OCI-LY7 (cell line): ENCODE measurements around the gene ATP1B3.

ENCODE experiments used
- CTCF ChIP-seq: fragments of 200-600 bp; sonication (generic); conservative IDR thresholded peaks from 2 replicates; pipeline ENCODE4 v1.5.1; 2014; ENCODE audit warnings: mild to moderate bottlenecking, antibody characterized with exemption, low read length, moderate library complexity, mixed read lengths
- EZH2phosphoT487 ChIP-seq: fragments of 200-600 bp; sonication (generic); IDR thresholded peaks from 2 replicates; pipeline ENCODE4 v1.6.1; 2018; ENCODE audit warnings: low read depth, borderline replicate concordance, mild to moderate bottlenecking, mixed run types, antibody characterized with exemption, low read length, moderate library complexity, mixed read lengths

GRCh38 chr3:141934354-141934753, 57.9 kb downstream of the ATP1B3 start:
- TF ChIP-seq CTCF (no peak), EZH2phosphoT487 (no peak)
